Cerebellar nuclear complex (tissue), 1 donor: ENCODE data around the gene SMG9.
A peak's percentile ranks its signal among the peaks of the same experiment; 100 is the strongest.

Experiments
- DNase-seq, 2 experiments: peaks; one replicate each; lab custom pipeline; 2025; lab: John Stamatoyannopoulos, UW

Gene SMG9

GRCh38 chr19:43754503-43755255, at the start of gene SMG9:
TSS of gene SMG9 (minus strand) at chr19:43754962. CDS start at chr19:43750741, 4,221 bp downstream.
- peak in 1 of 2 experiments; percentile 89 for DNase-seq

GRCh38 chr19:43804432-43804831, 49.7 kb upstream of the SMG9 start:
- no peak for DNase-seq

GRCh38 chr19:43802216-43802951, 47.6 kb upstream of the SMG9 start, which contains the start of gene LYPD5:
TSS of gene LYPD5 (minus strand) at chr19:43802447. CDS start at chr19:43802380, 67 bp downstream.
- DNase-seq = no peak

GRCh38 chr19:43799502-43800142, 44.9 kb upstream of the SMG9 start:
- DNase-seq = no peak

GRCh38 chr19:43798546-43799409, 44.0 kb upstream of the SMG9 start:
- no peak for DNase-seq

- DNase-seq = no peak
Measured at GRCh38 chr19:43798026-43798545, 43.3 kb upstream of the SMG9 start.

GRCh38 chr19:43797556-43797955, 42.8 kb upstream of the SMG9 start:
- DNase-seq = no peak

- no peak for DNase-seq
Measured at GRCh38 chr19:43797118-43797517, 42.4 kb upstream of the SMG9 start.

GRCh38 chr19:43790587-43790986, 35.8 kb upstream of the SMG9 start:
- DNase-seq = no peak

GRCh38 chr19:43789029-43789428, 34.3 kb upstream of the SMG9 start:
- DNase-seq = no peak

- no peak for DNase-seq
Measured at GRCh38 chr19:43786665-43787064, 31.9 kb upstream of the SMG9 start.

GRCh38 chr19:43784981-43785808, 30.4 kb upstream of the SMG9 start:
- peak in 1 of 2 experiments; percentile 2 for DNase-seq

GRCh38 chr19:43784241-43784980, 29.6 kb upstream of the SMG9 start:
- no peak for DNase-seq

GRCh38 chr19:43783636-43784035, 28.9 kb upstream of the SMG9 start:
- DNase-seq = no peak

GRCh38 chr19:43782689-43783231, 28.0 kb upstream of the SMG9 start:
- no peak for DNase-seq

- no peak for DNase-seq
Measured at GRCh38 chr19:43782311-43782660, 27.5 kb upstream of the SMG9 start.

- DNase-seq = no peak
Measured at GRCh38 chr19:43781630-43782310, 27.0 kb upstream of the SMG9 start.

- DNase-seq = no peak
Measured at GRCh38 chr19:43780706-43781525, 26.2 kb upstream of the SMG9 start, which contains the start of gene KCNN4. TSS of gene KCNN4 (minus strand) at chr19:43780973. CDS start at chr19:43780861, 112 bp downstream.
